GM15510 (cell line): ENCODE data around the gene PLS3.

Experiments
- POLR2A ChIP-seq: IDR thresholded peaks from 3 replicates; pipeline ENCODE4 v1.6.1; 2011; ENCODE audit warnings: borderline replicate concordance; ENCODE audit not compliant: insufficient read length; ENCODE audit errors: extremely low read depth

The PLS3 gene

DNA sequence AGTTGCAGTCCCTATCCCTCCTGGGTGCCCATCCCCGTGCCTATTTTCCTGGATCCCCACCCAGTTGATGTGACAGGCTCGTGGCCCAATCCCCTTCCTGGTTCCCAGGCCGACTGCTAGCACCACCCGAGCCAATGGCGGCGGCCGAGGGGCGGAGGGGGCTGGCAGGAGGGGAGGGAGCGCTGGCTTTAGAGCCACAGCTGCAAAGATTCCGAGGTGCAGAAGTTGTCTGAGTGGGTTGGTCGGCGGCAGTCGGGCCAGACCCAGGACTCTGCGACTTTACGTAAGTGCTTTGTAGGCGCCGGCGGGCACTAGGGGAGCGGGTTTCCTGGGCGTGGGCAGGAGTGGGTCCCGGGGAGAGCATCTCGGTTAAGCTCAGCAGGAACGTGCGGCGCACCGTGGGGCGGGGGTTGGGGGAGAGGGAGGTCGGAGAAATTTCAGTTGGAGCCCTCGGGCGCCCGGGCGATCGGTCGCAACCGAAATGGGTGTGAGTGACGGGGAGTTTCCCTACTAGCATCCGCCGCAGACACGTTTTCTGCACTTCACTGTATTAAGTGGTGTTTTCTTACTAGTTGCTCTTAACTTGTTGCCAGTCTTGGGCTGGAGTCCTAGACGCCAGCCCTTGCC lies at the start of gene PLS3:
TSS of gene PLS3 (plus strand) at position 197 of the 627 bp plus-strand sequence. CDS start 49,077 bp downstream, outside the sequence.
- peak; percentile 56 for TF ChIP-seq POLR2A

DNA sequence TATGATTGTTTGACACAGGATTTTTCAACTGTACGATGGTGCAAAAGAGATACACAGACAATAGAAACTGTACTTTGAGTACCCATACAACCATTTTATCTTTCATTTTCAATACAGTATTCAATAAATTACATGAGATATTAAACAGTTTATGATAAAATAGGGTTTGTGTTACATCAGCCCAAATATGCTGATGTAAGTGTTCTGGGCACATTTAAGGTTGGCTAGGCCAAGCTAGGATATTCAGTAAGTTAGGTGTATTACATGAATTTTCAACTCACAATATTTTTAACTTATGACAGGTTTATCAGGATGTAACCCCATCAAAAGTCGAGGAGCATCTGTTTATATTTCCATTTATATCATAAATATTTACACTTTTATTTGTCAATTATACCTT lies 42.9 kb upstream of the PLS3 start:
- TF ChIP-seq POLR2A = no peak

DNA sequence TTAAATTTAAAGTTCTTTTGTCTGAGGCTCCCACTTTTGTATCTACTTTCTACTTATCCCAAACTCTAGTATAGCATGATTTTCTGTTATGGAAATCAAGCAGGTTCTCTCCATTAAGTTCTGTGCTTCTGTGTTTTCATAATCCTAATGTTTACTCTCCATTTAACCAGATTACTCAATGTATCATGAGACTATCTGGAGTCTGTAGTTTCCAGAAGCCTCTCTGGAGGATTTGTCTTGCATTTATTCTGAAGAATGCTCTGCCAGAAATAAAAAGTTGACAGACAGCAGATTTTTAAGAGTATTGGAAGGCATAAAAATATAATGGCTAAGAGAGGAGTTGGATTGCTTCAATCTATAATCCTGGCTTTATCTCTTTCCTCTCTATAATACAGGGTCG lies 39.2 kb upstream of the PLS3 start:
- no peak for TF ChIP-seq POLR2A

GRCh38 chrX:115522952-115523351 lies 38.0 kb upstream of the PLS3 start:
- TF ChIP-seq POLR2A = no peak

DNA sequence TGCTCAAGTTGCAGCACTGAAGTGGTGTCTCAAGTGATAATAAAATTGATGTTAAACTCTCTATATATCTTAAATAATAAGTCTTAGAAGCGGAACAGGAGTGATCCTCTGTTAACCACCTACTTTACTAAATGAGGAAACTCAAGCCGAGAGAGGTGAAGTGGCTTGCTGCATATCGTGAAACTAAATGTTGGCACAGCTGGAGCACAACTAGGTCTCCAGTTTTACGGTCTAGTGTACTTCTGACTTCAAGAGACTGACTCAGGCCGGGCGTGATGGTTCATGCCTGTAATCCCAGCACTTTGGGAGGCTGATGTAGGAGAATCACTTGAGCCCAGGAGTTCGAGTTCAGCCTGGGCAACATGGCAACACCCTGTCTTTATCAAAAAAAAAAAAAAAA lies 35.5 kb upstream of the PLS3 start:
- no peak for TF ChIP-seq POLR2A

- TF ChIP-seq POLR2A = no peak
Observed at GRCh38 chrX:115531818-115532403, 29.1 kb upstream of the PLS3 start.

GRCh38 chrX:115533485-115533884 lies 27.5 kb upstream of the PLS3 start:
- no peak for TF ChIP-seq POLR2A

DNA sequence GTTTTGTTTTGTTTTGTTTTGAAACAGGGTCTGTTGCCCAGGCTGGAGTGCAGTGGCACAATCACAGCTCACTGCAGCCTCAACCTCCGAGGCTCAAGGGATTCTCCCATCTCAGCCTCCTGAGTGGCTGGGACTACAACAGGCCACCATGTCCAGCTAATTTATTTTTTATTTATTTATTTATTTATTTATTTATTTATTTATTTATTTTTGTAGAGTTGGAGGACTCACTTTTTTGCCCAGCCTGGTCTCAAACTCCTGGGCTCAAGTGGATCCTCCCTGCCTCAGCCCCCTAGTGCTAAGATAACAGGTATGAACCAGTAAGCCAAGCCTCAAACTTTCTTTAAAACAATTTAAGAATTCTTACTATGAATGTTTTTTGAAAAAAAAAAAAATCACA lies 26.6 kb upstream of the PLS3 start:
- TF ChIP-seq POLR2A = no peak

DNA sequence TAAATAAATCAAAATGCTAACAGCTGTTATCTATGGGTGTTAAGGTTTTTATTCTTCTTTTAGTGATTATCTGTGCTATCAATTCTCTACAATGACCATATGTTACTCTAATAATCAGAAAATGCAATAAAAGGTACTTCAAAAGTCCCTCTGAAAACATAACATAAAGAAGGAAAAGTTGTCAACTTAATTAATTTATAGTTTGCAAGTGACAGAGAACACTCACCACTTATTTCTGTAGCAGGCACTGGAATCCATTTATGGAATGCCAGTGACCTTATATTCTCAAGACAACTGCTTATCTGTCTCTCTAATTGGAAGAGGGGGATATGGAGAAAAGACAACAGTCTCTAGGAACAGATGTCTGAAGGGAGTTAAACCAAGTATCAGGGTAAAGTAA lies 25.6 kb upstream of the PLS3 start:
- TF ChIP-seq POLR2A = no peak

- TF ChIP-seq POLR2A = no peak
Observed at GRCh38 chrX:115535844-115536243, 25.1 kb upstream of the PLS3 start.

GRCh38 chrX:115539841-115540240 lies 21.1 kb upstream of the PLS3 start:
- TF ChIP-seq POLR2A = no peak

DNA sequence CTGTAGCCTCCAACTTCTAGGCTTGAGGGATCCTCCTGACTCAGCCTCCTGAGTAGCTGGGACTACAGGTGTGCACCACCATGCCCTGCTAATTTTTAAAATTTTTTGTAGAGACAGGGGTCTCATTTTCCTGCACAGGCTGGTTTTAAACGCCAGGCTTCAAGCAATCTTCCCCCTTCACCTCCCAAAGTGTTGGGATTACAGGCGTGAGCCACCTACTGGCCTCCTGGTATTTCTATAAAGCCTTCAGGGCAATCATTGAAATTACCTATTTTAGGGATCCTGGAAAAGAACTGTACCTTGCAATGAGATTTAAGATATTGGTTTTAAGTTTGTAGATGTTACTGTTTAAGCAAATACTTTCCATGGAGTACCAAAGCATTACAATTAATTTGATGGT lies 13.5 kb upstream of the PLS3 start:
- no peak for TF ChIP-seq POLR2A

GRCh38 chrX:115549008-115549407 lies 12.0 kb upstream of the PLS3 start:
- TF ChIP-seq POLR2A = no peak

GRCh38 chrX:115553171-115553570 lies 7.8 kb upstream of the PLS3 start:
- TF ChIP-seq POLR2A = no peak

GRCh38 chrX:115559672-115560071 lies 1.3 kb upstream of the PLS3 start:
- no peak for TF ChIP-seq POLR2A

- no peak for TF ChIP-seq POLR2A
Observed at GRCh38 chrX:115560211-115560977, 580 bp upstream of the PLS3 start.
